Esophagus muscularis mucosa (tissue), 4 donors: ENCODE data around the gene SYT3. TPM values are rescaled to one million over a fixed set of nuclear protein-coding genes. Genes with fewer than 3 reads are reported as not detected.
"Not testable (repeated sequence)": the region's sequence is repeated elsewhere in the genome, so short reads cannot be mapped to it uniquely, and the experiment has no call there.

Experiments used
- DNase-seq: peaks from one replicate; pipeline ENCODE4 v3.0.0-alpha.2; 2017; ENCODE audit errors: extremely low spot score
- H3K27ac ChIP-seq, 4 donors: fragments of 200-600 bp; sonication (generic); replicated peaks in 1 of 4; 1 replicate in 3 of 4; 2 replicates in 1 of 4; pipeline ENCODE4 v1.5.1; 2016 to 2019; ENCODE audit warnings: mild to moderate bottlenecking in 1 of 4
- H3K27me3 ChIP-seq, 4 donors: fragments of 200-600 bp; sonication (generic); one replicate each; pipeline versions ENCODE4 v1.5.1 to v1.6.0; 2016 to 2019
- H3K36me3 ChIP-seq, 4 donors: fragments of 200-600 bp; sonication (generic); one replicate each; pipeline ENCODE4 v1.5.1; 2016 to 2019
- H3K4me1 ChIP-seq, 4 donors: fragments of 200-600 bp; sonication (generic); one replicate each; pipeline ENCODE4 v1.5.1; 2016 to 2019
- H3K4me3 ChIP-seq, 4 donors: fragments of 200-600 bp; sonication (generic); 1 replicate in 2 of 4; 2 replicates in 2 of 4; pipeline ENCODE4 v1.5.1; 2016 to 2019; ENCODE audit warnings: mild to moderate bottlenecking in 4 of 4, moderate library complexity in 1 of 4
- H3K9me3 ChIP-seq, 4 donors: fragments of 200-600 bp; sonication (generic); 1 replicate in 3 of 4; 2 replicates in 1 of 4; pipeline ENCODE4 v1.5.1; 2016 to 2019
- EP300 ChIP-seq: sonication (generic); formaldehyde crosslinking; IDR thresholded peaks from one replicate; pipeline ENCODE4 v1.6.1; 2017; ENCODE audit warnings: antibody characterized with exemption
- POLR2A ChIP-seq: fragments of 450-650 bp; IDR thresholded peaks from one replicate; pipeline ENCODE4 v1.6.1; 2017; ENCODE audit warnings: antibody characterized with exemption, moderate library complexity, mild to moderate bottlenecking, low read depth
- POLR2AphosphoS5 ChIP-seq, 2 donors: sonication (generic); formaldehyde crosslinking; IDR thresholded peaks; one replicate each; pipeline ENCODE4 v1.6.1; 2017; ENCODE audit warnings: antibody characterized with exemption in 2 of 2
- WGBS: methylation state at CpG from one replicate; pipeline ENCODE4 v1.1.5; 2018; 5-methylcytosine and 5-hydroxymethylcytosine counted together
- intact Hi-C: fragments of 100-400 bp; cut with DNase I; formaldehyde crosslinking; loops from one replicate; pipeline ENCODE4 v1.15.1; 2023
- total RNA-seq, 4 donors: library from RNA; depleted of rRNA; stranded (reverse); fragments of >200 nt; gene quantifications; one replicate each; pipeline versions ENCODE4 v1.1.0 to v1.2.1, GENCODE V29; 2016
- TF ChIP-seq, protein P1 (sequence below), 3 experiments: fragments of 200-600 bp in 2 of 3; fragments of 450-650 bp in 1 of 3; sonication (generic) in 2 of 3; IDR thresholded peaks; one replicate each; pipeline ENCODE4 v1.5.1; 2017 to 2019; ENCODE audit warnings: antibody characterized with exemption in 3 of 3, mild to moderate bottlenecking in 2 of 3, moderate library complexity in 1 of 3

The SYT3 gene
- total RNA-seq, 4 donors from 2014 or later = 0.17 to 1.2 (median 0.71) TPM; not detected in 1

- intact Hi-C loops, DNase-seq, H3K4me1 ChIP-seq, H3K9me3 ChIP-seq, H3K27ac ChIP-seq, H3K4me3 ChIP-seq, H3K36me3 ChIP-seq: not testable (repeated sequence)
- peaks cover 0 to 28% (median 0%) of the 10 kb centered on the region in 4 donors for H3K27me3 ChIP-seq
- 74% methylated on average over 11 of the region's 11 CpGs for WGBS
These were observed 26.9 kb downstream of the SYT3 start for GRCh38 chr19:50612504-50613404.

GRCh38 chr19:50607874-50608785 is 31.6 kb downstream of the SYT3 start:
- H3K27ac ChIP-seq = no peak overlapping the region
- no peak for TF ChIP-seq POLR2AphosphoS5 (IDR thresholded peaks at IDR 0.05)
- TF ChIP-seq, protein P1, sequence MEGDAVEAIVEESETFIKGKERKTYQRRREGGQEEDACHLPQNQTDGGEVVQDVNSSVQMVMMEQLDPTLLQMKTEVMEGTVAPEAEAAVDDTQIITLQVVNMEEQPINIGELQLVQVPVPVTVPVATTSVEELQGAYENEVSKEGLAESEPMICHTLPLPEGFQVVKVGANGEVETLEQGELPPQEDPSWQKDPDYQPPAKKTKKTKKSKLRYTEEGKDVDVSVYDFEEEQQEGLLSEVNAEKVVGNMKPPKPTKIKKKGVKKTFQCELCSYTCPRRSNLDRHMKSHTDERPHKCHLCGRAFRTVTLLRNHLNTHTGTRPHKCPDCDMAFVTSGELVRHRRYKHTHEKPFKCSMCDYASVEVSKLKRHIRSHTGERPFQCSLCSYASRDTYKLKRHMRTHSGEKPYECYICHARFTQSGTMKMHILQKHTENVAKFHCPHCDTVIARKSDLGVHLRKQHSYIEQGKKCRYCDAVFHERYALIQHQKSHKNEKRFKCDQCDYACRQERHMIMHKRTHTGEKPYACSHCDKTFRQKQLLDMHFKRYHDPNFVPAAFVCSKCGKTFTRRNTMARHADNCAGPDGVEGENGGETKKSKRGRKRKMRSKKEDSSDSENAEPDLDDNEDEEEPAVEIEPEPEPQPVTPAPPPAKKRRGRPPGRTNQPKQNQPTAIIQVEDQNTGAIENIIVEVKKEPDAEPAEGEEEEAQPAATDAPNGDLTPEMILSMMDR (IDR thresholded peaks at IDR 0.05) = peak; percentile 9 to 28 (median 16)
- intact Hi-C loops = no loop called here
- WGBS = 20% methylated on average over 44 of the region's 56 CpGs
- peaks cover 0 to 16% (median 6%) of the 10 kb centered on the region in 4 donors for H3K4me1 ChIP-seq
- peak overlapping the region in 1 of 4 donors; percentile 12 for H3K4me3 ChIP-seq
- no peaks in the 10 kb centered on the region for H3K9me3 ChIP-seq
- peak; percentile 92 for DNase-seq
- peaks cover 0 to 56% (median 0%) of the 10 kb centered on the region in 4 donors for H3K27me3 ChIP-seq
- H3K36me3 ChIP-seq = no peaks in the 10 kb centered on the region

DNA sequence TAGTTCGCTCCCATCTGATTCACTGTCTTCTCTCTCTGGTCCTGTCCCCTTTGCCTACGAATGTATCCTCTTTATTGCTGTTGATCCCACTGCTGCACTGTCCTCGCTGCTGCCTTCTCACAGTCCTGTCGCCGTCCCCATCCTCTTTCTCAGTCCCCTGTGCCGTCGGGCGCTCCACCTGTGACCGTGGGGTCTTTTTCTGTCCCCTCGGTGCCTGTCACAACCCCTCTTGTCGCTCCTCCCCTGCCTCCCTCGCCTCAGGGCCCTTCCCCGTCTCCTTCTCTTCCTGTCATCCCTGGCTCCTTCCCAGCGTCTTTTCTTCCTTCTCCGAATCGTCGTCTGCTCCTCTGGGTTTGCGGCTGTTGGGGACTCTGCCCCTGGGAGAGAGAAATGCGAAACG is 32.3 kb downstream of the SYT3 start:
- 67% methylated on average over 20 of the region's 20 CpGs for WGBS
- intact Hi-C loops = no loop called here
- H3K4me3 ChIP-seq = peak overlapping the region in 1 of 4 donors; percentile 12

GRCh38 chr19:50606059-50606836 is 33.4 kb downstream of the SYT3 start:
- intact Hi-C loops, H3K27ac ChIP-seq, H3K9me3 ChIP-seq, H3K4me3 ChIP-seq, DNase-seq, H3K36me3 ChIP-seq: not testable (repeated sequence)
- Histone ChIP-seq H3K4me1 (peaks cover 0 to 16% (median 6%) of the 10 kb centered on the region in 4 donors), H3K27me3 (peaks cover 0 to 67% (median 5%) of the 10 kb centered on the region in 4 donors)
- 42% methylated on average over 40 of the region's 58 CpGs for WGBS

More for the DNA sequence above, 32.3 kb downstream of the SYT3 start:
- H3K36me3 ChIP-seq = no peaks in the 10 kb centered on the region
- peaks cover 0 to 16% (median 6%) of the 10 kb centered on the region in 4 donors for H3K4me1 ChIP-seq
- TF ChIP-seq EP300 (no peak), POLR2A (no peak), POLR2AphosphoS5 (IDR thresholded peaks at IDR 0.05) (no peak)
- TF ChIP-seq, protein P1 (IDR thresholded peaks at IDR 0.05) = no peak
- H3K27ac ChIP-seq = no peak overlapping the region
- no peak for DNase-seq
- H3K27me3 ChIP-seq = peaks cover 0 to 62% (median under 1%) of the 10 kb centered on the region in 4 donors
- no peaks in the 10 kb centered on the region for H3K9me3 ChIP-seq

GRCh38 chr19:50604264-50605073 is 35.2 kb downstream of the SYT3 start:
- peaks cover 0 to 16% (median 6%) of the 10 kb centered on the region in 4 donors for H3K4me1 ChIP-seq
- H3K36me3 ChIP-seq, H3K27ac ChIP-seq, DNase-seq, intact Hi-C loops, H3K4me3 ChIP-seq, H3K9me3 ChIP-seq: not testable (repeated sequence)
- H3K27me3 ChIP-seq = peaks cover 0 to 77% (median 6%) of the 10 kb centered on the region in 4 donors
- 45% methylated on average over 44 of the region's 56 CpGs for WGBS
